Measurements from ENCODE around the gene ZNF565.

Gene ZNF565

DNA sequence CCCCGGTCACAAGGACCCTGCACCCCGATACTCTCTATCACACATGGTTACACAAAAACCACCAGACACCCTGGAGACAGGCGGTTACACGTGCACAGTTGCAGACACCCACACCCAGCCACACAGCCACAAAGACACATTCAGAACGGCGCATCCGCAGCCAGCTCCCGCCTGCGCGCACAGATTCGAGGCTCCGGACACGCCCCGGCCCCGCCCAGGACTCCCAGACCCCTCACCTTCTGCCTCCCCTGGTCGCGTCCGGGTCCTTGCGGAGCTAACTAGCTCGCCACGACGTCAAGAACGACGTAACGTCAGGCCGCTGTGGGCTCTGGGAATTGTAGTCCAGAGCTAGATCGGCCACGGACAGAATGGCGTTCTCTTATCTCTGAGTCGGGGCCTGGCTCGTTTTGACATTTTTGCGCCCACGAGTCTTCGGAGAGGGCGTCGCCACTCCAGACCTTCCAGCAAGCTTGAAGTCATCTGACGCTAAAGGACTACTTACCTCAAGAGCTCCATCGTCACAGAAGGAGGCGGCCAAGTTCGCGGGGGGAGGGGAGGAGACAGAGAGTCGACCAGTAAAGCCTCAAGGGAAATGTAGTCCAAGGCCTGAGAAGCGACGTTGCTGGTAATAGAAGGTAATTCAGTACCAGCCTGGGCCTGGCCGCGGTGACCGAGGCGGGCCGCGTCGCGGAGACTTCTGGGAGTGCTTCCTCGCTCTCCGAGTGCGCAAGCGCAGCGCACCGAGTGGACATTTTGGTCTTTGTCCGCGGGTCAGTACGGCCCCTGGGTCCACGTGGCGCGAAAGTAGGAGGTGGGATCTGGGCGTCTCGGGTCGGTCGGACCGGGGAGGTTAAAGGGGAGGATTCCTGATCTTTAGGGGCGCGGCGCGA is at the start of gene ZNF565, which contains the start of gene ZNF146:
Gene ZNF565, minus strand, starts transcription at position 280 of the 890 bp plus-strand sequence. CDS start 12,680 bp downstream, outside the sequence.
Gene ZNF146, plus strand, starts transcription at position 721 of the 890 bp plus-strand sequence. CDS start 21,335 bp downstream, outside the sequence.
- Histone ChIP-seq H2AFZ (ENCODE audit: low read length) (no peak within 1 kb of the TSS), H4K20me1 (ENCODE audit: insufficient read depth, low read length) (no peaks in the 10 kb centered on the region), H3K9ac (ENCODE audit: low read length) (peak within 1 kb of the TSS; percentile 89), H3K9me3 (ENCODE audit: low read length) (peaks cover 3% of the 10 kb centered on the region), H3K4me3 (ENCODE audit: low read depth, low read length, poor library complexity, severe bottlenecking) (peak within 1 kb of the TSS; percentile 85), H3K4me1 (ENCODE audit: insufficient read depth, low read length, severe bottlenecking) (peaks cover 15% of the 10 kb centered on the region), H3K4me2 (ENCODE audit: low read length) (peak within 1 kb of the TSS; percentile 96), H3K27me3 (ENCODE audit: insufficient read depth, low read length) (no peaks in the 10 kb centered on the region), H3K27ac (ENCODE audit: low read depth, low read length, poor library complexity, severe bottlenecking) (peak within 1 kb of the TSS; percentile 80), H3K79me2 (ENCODE audit: insufficient read depth, low read length) (peaks cover 44% of the 10 kb centered on the region), H3K9me2 (ENCODE audit: low read depth, low read length) (no peaks in the 10 kb centered on the region), H3F3A (ENCODE audit: insufficient read depth, low read length) (no peaks in the 10 kb centered on the region), H3K36me3 (ENCODE audit: insufficient read depth, low read length) (peaks cover 27% of the 10 kb centered on the region)
- no peak for TF ChIP-seq EZH2 (IDR thresholded peaks at IDR 0.05; ENCODE audit: borderline replicate concordance, low read length)
- TF ChIP-seq, protein P1, sequence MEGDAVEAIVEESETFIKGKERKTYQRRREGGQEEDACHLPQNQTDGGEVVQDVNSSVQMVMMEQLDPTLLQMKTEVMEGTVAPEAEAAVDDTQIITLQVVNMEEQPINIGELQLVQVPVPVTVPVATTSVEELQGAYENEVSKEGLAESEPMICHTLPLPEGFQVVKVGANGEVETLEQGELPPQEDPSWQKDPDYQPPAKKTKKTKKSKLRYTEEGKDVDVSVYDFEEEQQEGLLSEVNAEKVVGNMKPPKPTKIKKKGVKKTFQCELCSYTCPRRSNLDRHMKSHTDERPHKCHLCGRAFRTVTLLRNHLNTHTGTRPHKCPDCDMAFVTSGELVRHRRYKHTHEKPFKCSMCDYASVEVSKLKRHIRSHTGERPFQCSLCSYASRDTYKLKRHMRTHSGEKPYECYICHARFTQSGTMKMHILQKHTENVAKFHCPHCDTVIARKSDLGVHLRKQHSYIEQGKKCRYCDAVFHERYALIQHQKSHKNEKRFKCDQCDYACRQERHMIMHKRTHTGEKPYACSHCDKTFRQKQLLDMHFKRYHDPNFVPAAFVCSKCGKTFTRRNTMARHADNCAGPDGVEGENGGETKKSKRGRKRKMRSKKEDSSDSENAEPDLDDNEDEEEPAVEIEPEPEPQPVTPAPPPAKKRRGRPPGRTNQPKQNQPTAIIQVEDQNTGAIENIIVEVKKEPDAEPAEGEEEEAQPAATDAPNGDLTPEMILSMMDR (IDR thresholded peaks at IDR 0.05; ENCODE audit: low read length): no peak

- no peak overlapping the region for H3K9ac ChIP-seq (ENCODE audit: low read length)
Observed at GRCh38 chr19:36259211-36259610, 44.7 kb upstream of the ZNF565 start.

GRCh38 chr19:36258028-36258875 is 43.8 kb upstream of the ZNF565 start:
- H3K27ac ChIP-seq (ENCODE audit: low read depth, low read length, poor library complexity, severe bottlenecking): no peak overlapping the region
- no peaks in the 10 kb centered on the region for H3K9me2 ChIP-seq (ENCODE audit: low read depth, low read length)
- no peaks in the 10 kb centered on the region for H3K27me3 ChIP-seq (ENCODE audit: insufficient read depth, low read length)
- no peak overlapping the region for H3K4me3 ChIP-seq (ENCODE audit: low read depth, low read length, poor library complexity, severe bottlenecking)
- H2AFZ ChIP-seq (ENCODE audit: low read length): no peak overlapping the region
- no peaks in the 10 kb centered on the region for H3F3A ChIP-seq (ENCODE audit: insufficient read depth, low read length)
- TF ChIP-seq, protein P1 (IDR thresholded peaks at IDR 0.05; ENCODE audit: low read length): no peak
- no peak for TF ChIP-seq EZH2 (IDR thresholded peaks at IDR 0.05; ENCODE audit: borderline replicate concordance, low read length)
- no peaks in the 10 kb centered on the region for H4K20me1 ChIP-seq (ENCODE audit: insufficient read depth, low read length)
- H3K79me2 ChIP-seq (ENCODE audit: insufficient read depth, low read length): no peaks in the 10 kb centered on the region
- no peaks in the 10 kb centered on the region for H3K9me3 ChIP-seq (ENCODE audit: low read length)
- H3K36me3 ChIP-seq (ENCODE audit: insufficient read depth, low read length): no peaks in the 10 kb centered on the region
- H3K4me2 ChIP-seq (ENCODE audit: low read length): no peak overlapping the region
- no peaks in the 10 kb centered on the region for H3K4me1 ChIP-seq (ENCODE audit: insufficient read depth, low read length, severe bottlenecking)
- H3K9ac ChIP-seq (ENCODE audit: low read length): no peak overlapping the region

More at GRCh38 chr19:36259211-36259610, 44.7 kb upstream of the ZNF565 start:
- Histone ChIP-seq H4K20me1 (ENCODE audit: insufficient read depth, low read length) (no peaks in the 10 kb centered on the region), H3K79me2 (ENCODE audit: insufficient read depth, low read length) (no peaks in the 10 kb centered on the region), H3K9me2 (ENCODE audit: low read depth, low read length) (no peaks in the 10 kb centered on the region), H3K27ac (ENCODE audit: low read depth, low read length, poor library complexity, severe bottlenecking) (no peak overlapping the region), H3K36me3 (ENCODE audit: insufficient read depth, low read length) (no peaks in the 10 kb centered on the region), H3F3A (ENCODE audit: insufficient read depth, low read length) (no peaks in the 10 kb centered on the region), H3K4me3 (ENCODE audit: low read depth, low read length, poor library complexity, severe bottlenecking) (no peak overlapping the region), H3K9me3 (ENCODE audit: low read length) (no peaks in the 10 kb centered on the region), H3K4me2 (ENCODE audit: low read length) (no peak overlapping the region), H3K27me3 (ENCODE audit: insufficient read depth, low read length) (no peaks in the 10 kb centered on the region), H2AFZ (ENCODE audit: low read length) (no peak overlapping the region), H3K4me1 (ENCODE audit: insufficient read depth, low read length, severe bottlenecking) (no peaks in the 10 kb centered on the region)
- TF ChIP-seq EZH2 (IDR thresholded peaks at IDR 0.05; ENCODE audit: borderline replicate concordance, low read length): no peak
- TF ChIP-seq, protein P1 (IDR thresholded peaks at IDR 0.05; ENCODE audit: low read length): no peak

All from OCI-LY1 (cell line).